K562 (cell line): ENCODE measurements around the gene SF3B4. TPM values are rescaled to one million over a fixed set of nuclear protein-coding genes. Genes with fewer than 3 reads are reported as not detected.

ENCODE experiments used
- ARHGAP35 ChIP-seq: fragments of 450-650 bp; IDR thresholded peaks from 2 replicates; pipeline ENCODE4 v1.6.1; 2018; ENCODE audit not compliant: partially characterized antibody
- ARNT ChIP-seq, 2 experiments: fragments of 450-650 bp; IDR thresholded peaks; 2 replicates each; pipeline ENCODE4 v1.6.1; 2016; ENCODE audit warnings: mild to moderate bottlenecking in 1 of 2
- ATF7 ChIP-seq: fragments of 450-650 bp; IDR thresholded peaks from 2 replicates; pipeline ENCODE4 v1.7.1; 2014; ENCODE audit warnings: mild to moderate bottlenecking, moderate library complexity
- ESRRA ChIP-seq: fragments of 450-650 bp; IDR thresholded peaks from 2 replicates; pipeline ENCODE4 v1.6.1; 2014; ENCODE audit warnings: low read depth, mild to moderate bottlenecking, moderate library complexity, borderline replicate concordance
- ETV1 ChIP-seq: fragments of 450-650 bp; conservative IDR thresholded peaks from 2 replicates; pipeline ENCODE4 v1.6.1; 2016; ENCODE audit warnings: missing genetic modification characterization, control low read depth, low read depth, missing compliant biosample characterization
- GTF2A2 ChIP-seq: IDR thresholded peaks from 2 replicates; pipeline ENCODE4 v1.6.1; 2016; ENCODE audit warnings: mild to moderate bottlenecking, missing genetic modification characterization, missing compliant biosample characterization
- GTF3C2 ChIP-seq: IDR thresholded peaks from 3 replicates; pipeline ENCODE4 v1.6.1; 2011; ENCODE audit warnings: borderline replicate concordance, mild to moderate bottlenecking, moderate library complexity; ENCODE audit not compliant: insufficient read length; ENCODE audit errors: extremely low read depth
- HIVEP1 ChIP-seq: fragments of 250-450 bp; sonication (Bioruptor Pico); IDR thresholded peaks from 2 replicates; pipeline ENCODE4 v1.4.0; 2020; ENCODE audit warnings: mild to moderate bottlenecking
- IRF2 ChIP-seq: sonication (generic); formaldehyde crosslinking; IDR thresholded peaks from 2 replicates; pipeline ENCODE4 v1.8.1; 2022; ENCODE audit warnings: mild to moderate bottlenecking, missing genetic modification reagents
- KHSRP ChIP-seq: fragments of 450-650 bp; IDR thresholded peaks from 2 replicates; pipeline ENCODE4 v1.6.1; 2017
- NR2C2 ChIP-seq, 2 experiments: fragments of 200-800 bp in 1 of 2; sonication (Bioruptor generic) in 1 of 2; sonication (generic) in 1 of 2; formaldehyde crosslinking in 1 of 2; IDR thresholded peaks; 2 replicates each; pipeline versions ENCODE4 v1.6.1 to v1.8.0; 2016 to 2022; ENCODE audit warnings: mild to moderate bottlenecking in 1 of 2, missing compliant biosample characterization in 1 of 2, missing genetic modification characterization in 1 of 2, missing genetic modification reagents in 1 of 2
- RBM34 ChIP-seq: fragments of 200-400 bp; formaldehyde crosslinking; IDR thresholded peaks from 2 replicates; pipeline ENCODE4 v1.6.1; 2018; ENCODE audit warnings: low read length, borderline replicate concordance; ENCODE audit not compliant: insufficient read depth
- RCOR1 ChIP-seq, 2 experiments: IDR thresholded peaks; 2 replicates each; pipeline ENCODE4 v1.6.1; 2012; ENCODE audit warnings: low read depth in 2 of 2, low read length in 2 of 2, borderline replicate concordance in 1 of 2, improper control_type of control experiment in 1 of 2
- SMAD1 ChIP-seq: fragments of 150-350 bp; IDR thresholded peaks from 2 replicates; pipeline ENCODE4 v1.6.1; 2014; ENCODE audit warnings: low read length, low read depth; ENCODE audit not compliant: partially characterized antibody
- TCF7L2 ChIP-seq: fragments of 150-350 bp; IDR thresholded peaks from 2 replicates; pipeline ENCODE4 v1.6.1; 2016; ENCODE audit warnings: low read depth, mild to moderate bottlenecking, low read length, moderate library complexity
- TOE1 ChIP-seq, 2 experiments: fragments of 450-650 bp in 1 of 2; sonication (generic) in 1 of 2; formaldehyde crosslinking in 1 of 2; IDR thresholded peaks; 2 replicates each; pipeline versions ENCODE4 v1.7.1 to v1.8.0; 2016 to 2022; ENCODE audit warnings: borderline replicate concordance in 2 of 2, mild to moderate bottlenecking in 2 of 2, antibody characterized with exemption in 1 of 2, inconsistent platforms in 1 of 2, low read depth in 1 of 2, missing genetic modification reagents in 1 of 2, moderate library complexity in 1 of 2
- ZMIZ1 ChIP-seq, 2 experiments: fragments of 150-350 bp in 1 of 2; IDR thresholded peaks; 2 replicates each; pipeline ENCODE4 v1.6.1; 2012 to 2016; ENCODE audit warnings: low read depth in 2 of 2, low read length in 2 of 2, mild to moderate bottlenecking in 1 of 2, moderate library complexity in 1 of 2
- ZNF121 ChIP-seq: sonication (generic); formaldehyde crosslinking; conservative IDR thresholded peaks from 2 replicates; pipeline ENCODE4 v1.8.0; 2022; ENCODE audit warnings: missing genetic modification reagents
- ZNF146 ChIP-seq: IDR thresholded peaks from one replicate; pipeline ENCODE4 v1.6.1; 2018; ENCODE audit warnings: missing compliant biosample characterization; ENCODE audit not compliant: unreplicated experiment
- ZNF584 ChIP-seq: fragments of 200-800 bp; sonication (Bioruptor generic); IDR thresholded peaks from 2 replicates; pipeline ENCODE4 v1.6.1; 2016; ENCODE audit warnings: low read depth, mild to moderate bottlenecking, missing genetic modification characterization, missing compliant biosample characterization
- polyA plus RNA-seq, 8 experiments: library from polyadenylated mRNA; depleted of rRNA in 4 of 8; stranded (reverse) in 5 of 8; unstranded in 3 of 8; fragments of >200 nt; fragmentation: Nextera tagmentation in 2 of 8; fragmentation: Illumina TruSeq in 1 of 8; extraction: Ambion mirVana in 2 of 8; extraction: Trizol in 1 of 8; gene quantifications; 2 replicates each; pipeline versions ENCODE4 v1.2.1 to v1.2.3, GENCODE V29; 2011 to 2014; ENCODE audit warnings: inconsistent platforms in 1 of 8, missing spikeins in 1 of 8
- total RNA-seq, 7 experiments: library from RNA; depleted of rRNA in 6 of 7; stranded (reverse); fragments of >200 nt in 6 of 7; fragmentation: Illumina TruSeq in 2 of 7; extraction: Trizol in 2 of 7; gene quantifications; 2 replicates each; pipeline versions ENCODE4 v1.2.1 to v1.2.3, GENCODE V29; 2011 to 2021; ENCODE audit warnings: low replicate concordance in 1 of 7

The SF3B4 gene
- total and polyA plus RNA-seq, 9 of the 15 experiments (the other 6 are each of a cell fraction or from before 2014, with no cell fraction given): 3.0 to 88.0 (median 26.1) TPM

GRCh38 chr1:149888247-149888998 lies 39.2 kb downstream of the SF3B4 start (continued):
- no peak for TF ChIP-seq ZMIZ1 (IDR thresholded peaks at IDR 0.05; ENCODE audit: low read depth in 2 of 2, low read length in 2 of 2)
- TF ChIP-seq SMAD1: peak; percentile 21
- TF ChIP-seq KHSRP: 0 out of 2 replicates have a peak, but pooled peaks have one; percentile 31
- TF ChIP-seq TOE1 (IDR thresholded peaks at IDR 0.05; ENCODE audit: borderline replicate concordance): peak; percentile 46
- no peak for TF ChIP-seq TOE1 (CRISPR knock-in tag; IDR thresholded peaks at IDR 0.05; ENCODE audit: borderline replicate concordance, low read depth)
- 0 out of 2 replicates have a peak, but pooled peaks have one; percentile 70 for TF ChIP-seq ZNF584 (CRISPR knock-in tag)
- TF ChIP-seq IRF2 (CRISPR knock-in tag): no peak
- 0 out of 2 replicates have a peak, but pooled peaks have one; percentile 32 for TF ChIP-seq HIVEP1 (CRISPR knock-in tag)
- TF ChIP-seq ETV1 (tag): peak; percentile 69
- TF ChIP-seq GTF3C2: no peak
- TF ChIP-seq ARHGAP35: peak; percentile 65
- TF ChIP-seq ATF7: peak; percentile 54
- TF ChIP-seq NR2C2 (CRISPR knock-in tag; IDR thresholded peaks at IDR 0.05): no peak
- peak; percentile 65 for TF ChIP-seq NR2C2 (tag; IDR thresholded peaks at IDR 0.05)
- no peak for TF ChIP-seq ZNF121 (CRISPR knock-in tag)
- TF ChIP-seq TCF7L2: no peak
- peak; percentile 54; the same call in 1 of the 2 replicates for TF ChIP-seq ESRRA
- TF ChIP-seq GTF2A2: peak; percentile 76; the same call in 1 of the 2 replicates
- peak; percentile 21 to 40; a peak in 1 of 4 replicates for TF ChIP-seq ARNT (IDR thresholded peaks at IDR 0.05)
- no peak for TF ChIP-seq RBM34
- no peak for TF ChIP-seq ZNF146 (CRISPR knock-in tag)
- TF ChIP-seq RCOR1 (IDR thresholded peaks at IDR 0.05; ENCODE audit: borderline replicate concordance in 1 of 2, low read depth in 2 of 2, low read length in 2 of 2): peak; percentile 14 to 81; a peak in 2 of 4 replicates
